Stimulated activated CD8-positive, alpha-beta memory T cell treated with anti-CD3 and anti-CD28 coated beads, Interleukin-15, amount 100 ng/mL, for 4 hours (primary cell): ENCODE results near the gene ODAD4.

Source experiments
- DNase-seq, 2 donors: peaks; one replicate each; pipeline ENCODE4 v3.0.0-alpha.2; 2020; ENCODE audit warnings: low read depth in 2 of 2

Gene ODAD4

DNA sequence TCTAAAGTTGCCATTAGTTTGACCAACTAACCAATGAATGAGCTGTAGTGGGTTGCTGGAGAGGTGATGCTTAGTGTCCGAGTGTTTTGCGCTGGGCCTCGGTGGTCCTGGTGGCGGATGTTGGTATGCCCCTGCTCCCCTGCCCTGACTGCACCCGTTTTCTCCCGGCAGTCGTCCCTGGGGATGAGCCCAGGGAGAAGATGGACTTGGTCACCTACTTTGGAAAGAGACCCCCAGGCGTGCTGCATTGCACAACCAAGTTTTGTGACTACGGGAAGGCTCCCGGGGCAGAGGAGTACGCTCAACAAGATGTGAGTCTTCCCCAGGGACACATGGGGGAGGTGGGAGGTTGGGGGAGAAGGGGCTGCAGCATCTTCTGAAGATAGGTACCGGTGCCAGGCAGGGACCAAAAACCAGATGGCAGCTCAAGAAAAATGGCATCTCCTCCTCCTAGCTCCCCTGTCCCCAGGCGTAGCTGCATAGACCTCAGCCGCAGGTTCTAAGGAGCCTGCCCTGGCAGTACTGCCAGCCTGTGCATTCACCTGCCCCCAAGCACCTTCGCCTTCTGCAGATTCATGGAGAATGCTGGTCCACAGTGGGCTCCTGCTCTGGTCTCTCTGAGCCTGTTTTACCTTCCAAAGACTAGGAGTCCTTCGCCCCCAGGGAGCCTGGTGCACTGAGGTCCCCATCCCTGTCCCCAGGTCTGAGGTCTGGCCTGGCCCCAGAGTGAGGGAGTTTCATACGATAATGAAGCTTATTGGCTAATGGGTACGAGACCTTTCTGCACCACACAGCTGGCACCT is 41.5 kb downstream of the ODAD4 start:
- no peak for DNase-seq

DNA sequence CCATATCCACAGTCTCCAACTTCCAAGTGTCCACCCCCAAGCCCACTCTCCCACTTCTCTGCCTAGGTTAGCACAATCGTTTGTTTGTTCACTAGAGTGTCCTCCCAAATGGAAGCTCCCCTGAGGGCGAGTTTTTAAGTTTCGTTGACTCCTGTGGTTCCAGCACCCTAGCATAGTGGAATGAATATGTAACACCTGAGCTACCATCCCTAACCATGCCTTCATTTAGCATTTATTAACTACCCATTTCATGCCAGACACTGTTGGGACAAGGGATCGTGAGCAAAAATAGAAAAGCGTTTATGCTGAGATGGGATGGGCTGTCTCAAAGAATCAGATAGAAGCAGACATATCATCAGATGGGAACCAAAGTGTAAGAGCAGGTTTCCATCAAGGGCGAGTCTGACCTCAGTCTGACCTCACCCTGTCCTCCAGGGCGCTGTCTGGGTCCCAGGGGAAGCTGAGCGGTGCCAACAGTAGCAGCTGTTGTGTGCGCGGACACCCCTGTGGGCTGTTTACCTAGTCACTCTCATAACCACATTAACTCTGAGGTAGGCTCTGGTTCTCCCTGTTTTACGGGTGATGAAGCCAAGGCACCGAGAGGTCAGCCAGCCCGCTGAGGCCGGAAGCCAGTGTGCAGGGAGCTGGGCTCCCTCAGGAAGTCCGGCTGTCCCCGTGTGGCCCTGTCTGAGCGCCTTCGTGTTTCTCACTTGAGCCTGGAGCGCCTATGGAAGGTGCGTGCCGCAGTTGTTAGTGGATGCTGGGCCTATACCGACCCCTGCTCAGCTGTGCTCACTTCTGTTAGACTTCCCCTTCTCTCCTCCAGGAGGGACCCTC is 42.4 kb downstream of the ODAD4 start:
- no peak for DNase-seq

DNA sequence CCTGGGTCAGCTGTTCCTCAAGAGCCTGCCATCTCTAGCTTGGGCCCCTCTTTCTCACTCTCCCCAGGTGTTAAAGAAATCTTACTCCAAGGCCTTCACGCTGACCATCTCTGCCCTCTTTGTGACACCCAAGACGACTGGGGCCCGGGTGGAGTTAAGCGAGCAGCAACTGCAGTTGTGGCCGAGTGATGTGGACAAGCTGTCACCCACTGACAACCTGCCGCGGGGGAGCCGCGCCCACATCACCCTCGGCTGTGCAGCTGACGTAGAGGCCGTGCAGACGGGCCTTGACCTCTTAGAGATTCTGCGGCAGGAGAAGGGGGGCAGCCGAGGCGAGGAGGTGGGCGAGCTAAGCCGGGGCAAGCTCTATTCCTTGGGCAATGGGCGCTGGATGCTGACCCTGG is 43.0 kb downstream of the ODAD4 start:
- DNase-seq = no peak

DNA sequence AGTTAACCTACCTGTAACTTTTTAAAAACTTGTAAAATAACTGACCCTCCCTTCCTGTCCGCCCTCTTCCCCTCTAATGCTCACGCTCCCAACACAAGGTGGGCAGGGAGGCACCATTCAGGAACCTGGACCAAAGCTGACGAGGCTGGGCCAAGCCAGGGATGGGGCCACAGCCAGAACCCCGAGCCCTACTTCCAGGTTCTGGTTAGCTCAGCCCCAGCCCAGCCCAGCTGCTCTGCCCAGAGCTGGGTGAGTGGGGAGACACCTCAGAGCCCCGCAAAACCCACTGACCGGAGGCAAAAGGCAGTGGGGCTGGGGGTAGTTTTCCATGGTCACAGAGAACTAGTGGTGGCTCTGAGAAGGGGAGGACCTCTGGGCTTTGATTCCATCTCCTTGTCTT is 43.6 kb downstream of the ODAD4 start:
- DNase-seq = no peak

DNA sequence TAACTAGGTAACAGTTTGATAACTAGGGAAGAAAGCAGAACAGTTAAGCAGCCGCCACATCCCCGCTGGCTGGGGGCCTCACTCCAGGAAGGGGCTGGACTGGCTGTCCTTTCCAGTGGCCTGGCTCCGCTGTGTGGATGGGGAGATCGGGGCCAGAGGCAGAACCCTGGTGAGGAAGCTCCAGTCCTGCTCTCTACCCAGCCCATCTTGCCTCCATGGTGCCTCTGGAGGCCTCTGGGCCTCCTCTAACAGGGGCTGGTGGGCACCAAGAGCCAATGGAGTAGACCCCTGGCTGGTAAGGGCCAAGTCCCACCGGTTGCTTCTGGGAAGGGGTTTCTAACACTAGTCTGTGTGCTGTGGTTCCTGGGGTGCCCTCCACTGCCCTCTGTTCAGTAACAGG is 44.2 kb downstream of the ODAD4 start:
- no peak for DNase-seq

DNA sequence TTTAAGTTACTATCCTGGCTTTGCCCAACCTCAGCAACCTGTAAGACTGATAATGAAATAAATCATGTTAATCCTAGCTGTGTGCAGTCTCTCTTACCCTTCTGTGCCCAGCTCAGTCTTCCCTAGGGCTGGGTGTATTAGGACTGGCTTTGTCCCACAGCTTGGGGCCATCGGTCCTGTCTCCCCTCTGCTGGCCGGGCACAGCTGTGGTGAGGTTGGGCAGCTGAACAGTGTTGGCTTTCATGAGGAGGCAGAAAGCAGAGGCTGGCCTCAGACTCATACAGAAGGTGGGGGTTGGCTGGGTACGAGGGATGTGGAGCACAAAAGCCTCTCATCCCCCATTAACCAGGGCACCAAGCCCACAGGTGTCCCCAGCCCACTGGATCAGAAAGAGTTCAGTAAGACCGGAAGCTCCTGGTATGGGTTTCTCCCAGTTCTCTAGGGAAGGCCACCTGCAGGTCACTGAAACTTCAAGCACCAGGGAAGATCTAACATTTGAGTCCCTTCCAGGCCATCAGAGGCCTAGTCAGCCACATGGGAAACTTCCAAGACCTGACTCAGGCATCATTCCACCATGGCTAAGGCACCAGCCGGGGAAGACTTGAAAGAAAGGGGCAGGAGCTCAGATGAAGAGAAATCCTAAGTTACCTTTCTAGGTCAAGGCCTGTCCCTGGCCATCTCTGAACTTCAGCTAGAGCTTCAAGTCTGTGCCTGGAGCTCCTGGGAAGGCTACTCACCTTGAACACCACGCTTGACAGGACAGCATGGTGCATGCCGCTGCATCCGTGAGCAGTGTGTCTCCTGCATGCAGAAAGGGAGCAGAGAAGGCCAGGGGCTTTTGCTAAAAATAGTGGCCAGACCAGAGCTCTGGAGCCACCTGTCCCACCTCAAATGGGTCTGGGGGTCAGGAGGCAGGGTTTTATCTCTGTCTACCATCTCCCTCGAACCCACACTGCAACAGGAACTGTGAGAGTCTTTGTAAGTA is 45.0 kb downstream of the ODAD4 start:
- no peak for DNase-seq

DNA sequence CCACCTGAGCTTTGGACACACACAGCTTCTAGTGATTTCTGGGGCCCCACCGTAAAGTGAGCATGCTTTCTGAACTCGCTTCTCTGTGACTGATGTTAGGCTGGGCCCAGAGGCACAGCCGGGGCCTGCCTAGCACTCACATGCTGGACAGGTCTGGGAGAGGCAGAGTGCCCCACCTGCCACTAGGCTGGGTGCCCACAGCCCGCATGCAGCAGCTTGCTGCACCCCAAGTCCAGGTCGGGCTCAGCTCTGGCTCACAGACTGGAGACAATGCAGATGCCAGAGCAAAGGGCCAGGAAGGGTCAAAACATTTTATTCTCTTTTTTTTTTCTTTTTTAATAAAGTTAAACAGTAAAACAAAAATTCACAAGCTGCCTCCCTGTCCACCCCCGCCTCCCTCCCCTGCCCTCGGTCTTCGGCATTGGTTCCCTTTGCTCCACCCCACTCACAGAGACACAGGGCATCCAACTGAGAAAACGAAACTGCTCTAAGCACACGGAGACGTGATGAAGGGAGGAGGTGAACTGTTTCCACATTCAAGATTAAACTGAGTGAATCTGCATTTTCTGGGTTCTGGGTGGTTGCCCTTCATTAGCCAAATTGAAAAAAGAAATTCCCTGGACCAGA is 45.8 kb downstream of the ODAD4 start:
- DNase-seq = no peak

DNA sequence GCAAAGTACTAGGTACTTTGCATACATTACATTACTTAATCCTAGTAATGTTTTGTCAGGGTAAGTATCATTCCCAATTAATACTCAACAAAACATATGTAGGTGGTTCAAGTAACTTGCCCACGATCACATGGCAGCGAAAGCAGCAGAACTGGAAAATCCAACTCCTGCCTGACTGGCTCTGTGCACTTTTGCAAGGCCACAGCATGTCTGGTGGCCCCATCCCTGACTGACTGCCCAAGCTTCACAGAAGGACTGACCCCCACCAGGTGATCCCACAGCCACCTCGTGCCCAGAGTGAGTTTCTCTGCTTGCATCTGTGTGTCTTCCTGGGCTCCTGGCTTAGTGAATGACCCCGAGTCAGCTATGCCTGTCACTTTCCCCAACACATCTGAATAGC is 47.6 kb downstream of the ODAD4 start:
- no peak for DNase-seq

DNA sequence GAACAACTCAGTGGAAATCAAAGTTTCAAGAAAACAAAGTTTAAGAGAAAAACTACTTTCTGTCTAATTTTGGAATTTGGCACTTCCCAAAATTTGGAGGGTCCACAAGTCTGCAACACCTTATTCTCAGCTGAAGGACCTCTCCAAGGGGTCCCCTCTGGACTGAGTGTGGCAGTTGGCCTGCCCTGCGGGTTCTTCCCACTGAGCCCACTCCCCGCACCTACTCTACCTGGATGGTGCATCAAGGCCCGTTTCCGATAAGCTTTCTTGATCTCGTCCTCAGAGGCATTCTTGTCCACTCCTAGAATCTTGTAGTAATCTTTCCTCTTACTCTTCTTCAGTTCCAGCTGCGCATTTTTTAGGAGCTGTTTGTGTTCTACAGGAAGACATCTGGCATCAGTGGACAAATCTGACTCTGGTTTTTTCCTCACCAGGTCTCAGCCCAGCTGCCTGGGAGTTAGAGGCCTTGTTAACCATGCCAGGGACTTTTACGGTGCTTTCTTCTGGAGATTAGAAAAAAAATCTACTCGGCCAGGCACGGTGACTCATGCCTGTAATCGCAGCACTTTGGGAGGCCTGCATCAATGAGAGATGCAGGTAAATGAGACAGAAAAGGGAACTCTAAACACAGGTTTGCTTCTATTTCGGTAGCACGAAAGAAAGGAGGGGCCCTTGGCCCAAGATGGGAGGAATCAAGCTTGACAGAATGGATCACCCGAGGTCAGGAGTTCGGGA is 51.8 kb downstream of the ODAD4 start:
- DNase-seq = no peak

DNA sequence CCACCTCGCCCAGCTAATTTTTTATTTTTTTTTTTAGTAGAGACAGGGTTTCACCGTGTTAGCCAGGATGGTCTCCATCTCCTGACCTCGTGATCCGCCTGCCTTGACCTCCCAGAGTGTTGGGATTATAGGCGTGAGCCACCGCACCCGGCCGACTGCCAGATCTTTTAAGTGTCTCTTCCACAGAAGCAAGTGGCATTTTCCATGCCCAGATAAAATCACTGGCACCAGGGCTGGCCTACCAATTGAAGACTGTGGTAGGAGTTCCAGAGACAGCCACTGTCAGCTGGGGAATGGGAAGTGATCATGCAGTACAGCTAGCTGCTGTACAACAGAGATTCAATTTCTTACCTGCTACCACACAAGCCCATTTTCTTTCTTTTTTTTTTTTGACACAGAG is 54.0 kb downstream of the ODAD4 start:
- DNase-seq = no peak

DNA sequence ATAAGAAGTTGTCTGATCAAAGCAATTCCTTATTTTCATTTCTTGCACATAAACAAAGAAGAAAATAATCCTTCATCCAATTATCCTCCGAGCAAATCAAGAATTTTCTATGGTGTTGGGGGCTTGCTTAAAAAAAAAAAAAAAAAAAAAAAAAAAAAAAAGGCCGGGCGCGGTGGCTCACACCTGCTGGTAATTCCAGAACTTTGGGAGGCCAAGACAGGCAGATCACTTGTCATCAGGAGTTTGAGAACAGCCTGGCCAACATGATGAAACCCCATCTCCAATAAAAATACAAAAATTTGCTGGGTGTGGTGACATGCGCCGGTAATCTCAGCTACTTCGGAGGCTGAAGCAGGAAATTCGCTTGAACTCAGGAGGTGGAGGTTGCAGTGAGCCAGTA is 55.5 kb downstream of the ODAD4 start:
- DNase-seq = no peak

DNA sequence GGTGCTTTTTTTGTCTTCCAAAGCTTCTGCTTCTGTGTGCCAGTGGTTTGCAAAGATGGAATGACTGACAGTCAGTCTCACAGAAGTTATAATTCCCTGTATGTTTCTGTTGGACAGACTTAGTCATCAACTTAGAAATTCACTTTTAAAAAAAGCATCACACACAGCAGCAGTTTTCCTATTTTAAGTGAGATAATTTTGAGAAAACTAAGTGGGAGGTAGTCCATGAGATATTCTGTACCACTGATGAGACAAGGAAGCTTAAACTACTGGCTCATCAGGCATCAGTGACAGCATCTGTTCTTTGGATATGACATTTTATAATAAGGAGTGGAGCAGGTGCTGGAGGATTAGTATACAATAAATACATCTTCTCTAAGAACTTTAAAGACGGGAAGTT is 56.2 kb downstream of the ODAD4 start:
- no peak for DNase-seq

DNA sequence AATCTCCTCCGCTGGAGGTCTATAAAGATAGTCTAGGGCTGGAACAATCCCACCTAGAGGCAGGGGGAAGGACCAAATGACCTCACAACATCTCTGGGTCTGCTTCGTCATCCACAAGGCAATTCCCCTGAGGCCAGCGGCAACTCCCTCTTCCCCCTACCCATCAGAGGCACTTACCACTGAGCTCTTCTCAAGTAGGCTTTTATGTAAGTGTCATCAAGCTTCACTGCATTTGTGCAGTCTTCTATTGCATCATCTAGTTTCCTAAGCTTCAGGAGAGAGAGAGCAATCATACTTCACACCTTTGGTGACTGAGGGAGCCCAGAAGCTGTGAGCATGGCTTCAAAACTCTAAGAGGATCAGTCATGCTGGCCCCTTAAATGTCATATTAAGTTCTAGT is 57.2 kb downstream of the ODAD4 start:
- no peak for DNase-seq

DNA sequence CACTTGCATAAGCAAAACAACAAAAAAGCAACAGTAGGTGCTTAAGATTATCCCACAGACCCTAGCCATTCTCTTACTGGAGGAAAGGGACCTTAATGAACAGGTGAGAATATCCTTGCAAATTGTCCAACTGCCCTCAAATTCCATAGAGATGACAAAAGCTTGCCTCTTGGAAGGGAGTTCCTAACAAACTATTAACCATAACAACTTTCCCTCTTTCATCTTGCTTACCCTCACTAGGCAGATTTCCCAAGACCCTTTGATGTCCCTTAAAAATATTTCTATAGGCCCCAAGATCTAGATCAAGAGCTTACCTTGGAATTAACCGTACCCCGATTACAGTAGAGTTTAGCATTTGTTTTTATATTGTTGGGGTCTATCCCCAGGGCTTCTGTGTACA is 58.0 kb downstream of the ODAD4 start:
- DNase-seq = no peak

DNA sequence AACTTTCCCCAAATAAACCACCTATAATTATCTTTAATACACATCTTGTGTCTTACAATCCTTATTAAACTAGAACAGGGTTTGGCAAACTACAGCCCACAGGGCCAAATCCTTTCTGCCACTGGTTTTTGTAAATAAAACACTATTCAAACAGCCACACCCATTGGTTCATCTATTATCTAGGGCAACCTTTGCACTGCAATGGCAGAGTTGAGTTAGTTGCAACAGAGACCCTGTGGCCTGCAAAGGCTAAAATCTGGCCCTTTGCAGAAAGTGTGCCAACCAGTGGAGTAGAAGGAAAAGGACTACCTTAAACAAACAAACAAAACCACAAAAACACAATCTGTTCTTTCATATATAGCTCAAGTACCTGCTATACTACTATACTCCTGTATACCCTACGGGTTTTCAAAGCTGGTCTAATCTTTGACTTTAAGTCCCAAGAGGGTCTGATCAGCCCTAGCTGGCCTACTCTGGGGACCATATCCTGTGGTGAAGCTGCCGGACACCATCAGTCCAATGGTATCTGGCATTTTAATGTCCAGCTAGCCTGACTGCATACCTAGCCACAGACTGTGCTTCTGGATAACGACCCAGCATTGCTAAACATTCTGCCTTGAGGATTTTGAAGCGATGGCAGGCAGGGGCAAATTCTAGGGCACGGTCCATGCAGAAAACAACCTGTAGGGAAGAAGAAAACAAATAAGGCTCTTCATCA is 59.4 kb downstream of the ODAD4 start:
- DNase-seq = no peak

DNA sequence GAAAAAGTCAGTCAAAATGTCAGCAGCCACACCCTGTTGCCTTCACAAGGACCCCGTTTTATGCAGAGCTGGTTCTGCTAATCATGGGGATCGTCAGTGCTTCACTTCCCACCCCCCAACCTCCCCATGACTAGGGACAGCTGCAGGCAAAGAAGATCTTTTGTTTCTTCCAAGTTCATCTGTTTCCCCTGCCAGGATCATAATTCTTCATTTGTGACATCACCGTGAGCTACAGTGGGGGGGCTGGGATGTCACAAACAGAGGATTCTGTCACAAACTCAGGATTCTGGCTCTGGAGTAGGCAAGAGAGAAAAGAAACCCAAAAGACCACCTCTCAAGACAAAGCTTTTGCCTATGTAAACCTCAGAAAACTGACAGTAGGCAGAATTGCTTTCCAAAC is 62.2 kb downstream of the ODAD4 start:
- DNase-seq = no peak

DNA sequence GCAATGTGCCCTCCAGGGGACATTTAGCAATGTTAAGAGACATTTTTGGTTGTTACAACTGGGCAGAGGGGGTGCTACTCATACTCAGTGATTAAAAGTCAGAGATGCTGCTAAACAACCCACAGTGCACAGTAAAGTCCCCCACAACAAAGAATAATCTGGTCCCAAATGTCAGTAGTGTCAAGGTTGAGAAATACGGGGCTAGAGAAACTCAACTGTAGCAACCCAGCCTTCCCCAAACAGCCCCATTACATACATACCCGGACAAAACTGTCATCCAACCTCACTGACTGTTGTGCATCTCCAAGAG is 66.4 kb downstream of the ODAD4 start:
- no peak for DNase-seq

DNA sequence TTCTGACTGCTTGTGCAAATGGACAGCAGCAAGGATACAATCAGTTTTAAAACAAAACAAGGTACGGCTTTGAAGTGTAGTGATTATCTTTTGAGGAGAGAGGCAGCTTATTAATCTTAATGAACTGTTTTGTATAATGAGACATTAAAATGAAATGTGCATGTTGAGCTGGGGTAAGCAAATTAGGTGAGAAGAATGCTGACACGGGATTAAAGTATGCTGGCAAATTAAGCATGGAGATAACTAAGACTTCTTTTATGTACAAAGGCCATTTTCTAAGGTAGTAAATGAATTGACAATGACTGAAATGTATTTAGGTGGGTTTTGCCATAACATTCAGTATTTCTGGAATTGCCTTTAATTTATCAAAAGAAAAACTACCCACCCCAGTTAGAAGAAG is 68.1 kb downstream of the ODAD4 start:
- no peak for DNase-seq

DNA sequence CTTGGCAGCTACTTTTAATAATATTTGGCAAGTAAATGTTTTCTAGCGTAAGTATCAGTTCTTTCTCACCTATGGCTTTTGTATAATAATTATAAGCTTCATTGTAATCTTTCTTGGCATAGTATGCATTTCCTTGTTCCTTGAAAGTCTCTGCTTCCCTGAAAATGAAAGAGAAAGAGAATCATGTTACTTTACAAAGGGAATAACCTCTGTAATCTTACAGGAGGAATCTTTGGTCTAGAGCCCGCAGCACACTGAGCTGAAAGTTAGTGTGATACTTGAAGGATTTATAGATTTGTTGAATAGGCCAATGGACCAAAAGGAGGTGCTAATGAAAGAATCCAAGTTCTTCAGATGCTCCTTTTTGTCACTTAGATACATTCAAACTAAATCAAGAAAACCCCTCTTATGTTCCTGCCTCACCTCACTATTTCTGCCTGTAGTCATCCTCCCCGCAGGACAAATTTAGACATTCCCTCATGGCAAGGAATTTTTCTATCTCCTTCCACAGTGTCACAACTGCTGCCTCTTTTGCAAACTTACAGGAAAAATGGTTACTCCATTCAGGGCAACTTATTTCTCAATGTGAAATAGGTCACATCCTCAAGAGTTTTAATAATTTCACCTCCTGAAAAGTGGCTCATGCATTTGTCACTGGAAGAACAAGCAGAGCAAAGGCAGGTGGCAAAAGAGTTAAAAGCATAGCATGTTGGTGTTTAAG is 70.2 kb downstream of the ODAD4 start:
- no peak for DNase-seq

DNA sequence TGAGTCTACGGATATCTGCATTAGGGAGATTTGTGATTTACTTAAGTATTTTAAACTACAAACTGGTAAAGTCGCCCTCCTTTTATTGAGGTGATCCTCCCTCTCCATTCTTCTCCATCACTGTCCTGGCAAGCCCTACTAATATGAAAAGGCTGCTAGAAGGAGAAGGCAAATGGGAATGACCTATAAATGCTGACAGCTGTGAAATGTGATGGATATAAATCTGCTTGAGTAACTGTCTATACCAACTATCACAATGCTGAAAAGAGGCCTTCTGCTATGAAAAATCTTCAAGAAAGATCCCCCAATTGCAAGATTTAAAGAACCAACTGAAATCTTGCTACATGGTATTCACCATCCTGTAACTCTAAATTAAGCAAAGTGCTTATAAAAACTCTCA is 71.3 kb downstream of the ODAD4 start:
- no peak for DNase-seq
